Brain microvascular endothelial cell (primary cell): ENCODE measurements around the gene SSRP1.

ENCODE experiments used
- DNase-seq: peaks from one replicate; pipeline ENCODE4 v3.0.0-alpha.2; 2020
- H3K27ac ChIP-seq: fragments of 250-450 bp; sonication (Bioruptor Pico); 2 replicates; pipeline ENCODE4 v1.5.1; 2020; ENCODE audit warnings: mild to moderate bottlenecking, moderate library complexity
- H3K27me3 ChIP-seq: fragments of 250-450 bp; sonication (Bioruptor Pico); replicated peaks from 2 replicates; pipeline ENCODE4 v1.5.1; 2020; ENCODE audit warnings: mild to moderate bottlenecking
- H3K36me3 ChIP-seq: fragments of 250-450 bp; sonication (Bioruptor Pico); replicated peaks from 2 replicates; pipeline ENCODE4 v1.5.1; 2020; ENCODE audit warnings: mild to moderate bottlenecking
- H3K4me3 ChIP-seq: 2 replicates; pipeline ENCODE4 v1.5.1; 2011; ENCODE audit warnings: low read depth, mild to moderate bottlenecking, control low read depth, low read length, moderate library complexity
- CTCF ChIP-seq: IDR thresholded peaks from 2 replicates; pipeline ENCODE4 v1.5.1; 2011; ENCODE audit warnings: low read depth, mild to moderate bottlenecking, moderate library complexity, low read length, control low read depth, inconsistent platforms; ENCODE audit errors: missing control alignments
- in situ Hi-C: cut with HindIII; loops from 2 replicates; pipeline ENCODE4 v1.10.0; 2017; ENCODE audit warnings: low sequenced_read_pairs, low pct_ligation_motif_present

Gene SSRP1

GRCh38 chr11:57335343-57336110 lies at the start of gene SSRP1:
Gene SSRP1, minus strand, starts transcription at chr11:57335892. Its CDS starts 771 bp downstream, at chr11:57335121.
- Histone ChIP-seq H3K27me3 (peaks cover 3% of the 10 kb centered on the region), H3K27ac (peak within 1 kb of the TSS; percentile 71), H3K36me3 (peaks cover 26% of the 10 kb centered on the region), H3K4me3 (peak within 1 kb of the TSS; percentile 80)
- no peak for TF ChIP-seq CTCF
- peak; percentile 82 for DNase-seq
- in situ Hi-C loops: no loop called here

GRCh38 chr11:57380975-57381374 lies 45.3 kb upstream of the SSRP1 start, which contains the start of gene PRG3:
Gene PRG3, minus strand, starts transcription at chr11:57381150. Its CDS starts 442 bp downstream, at chr11:57380708.
- no peaks in the 10 kb centered on the region for H3K36me3 ChIP-seq
- H3K27me3 ChIP-seq: no peaks in the 10 kb centered on the region
- TF ChIP-seq CTCF: no peak
- no peak within 1 kb of the TSS for H3K27ac ChIP-seq
- in situ Hi-C loops: no loop called here
- no peak within 1 kb of the TSS for H3K4me3 ChIP-seq
- no peak for DNase-seq

DNA sequence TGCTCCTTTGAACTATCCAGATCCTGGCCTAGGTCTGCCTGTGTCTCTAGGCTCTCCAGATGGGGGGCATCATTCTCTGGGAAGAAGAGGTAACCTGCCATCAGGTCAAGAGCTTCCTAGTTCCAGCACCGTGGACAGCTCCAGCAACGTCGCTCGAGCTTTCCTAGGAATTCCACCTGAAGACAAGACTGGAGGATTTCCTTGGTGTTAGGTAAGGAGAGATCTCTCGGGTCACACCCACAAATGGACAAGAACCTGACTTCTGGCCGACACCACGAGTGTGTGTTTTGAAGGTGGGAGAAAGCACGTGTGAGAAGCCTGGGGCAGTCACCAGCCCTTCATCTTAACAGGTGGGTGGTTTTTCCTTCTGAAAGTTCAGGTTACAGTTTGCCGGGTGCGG lies 44.0 kb upstream of the SSRP1 start:
- Histone ChIP-seq H3K36me3 (no peaks in the 10 kb centered on the region), H3K27ac (no peak overlapping the region), H3K4me3 (no peak overlapping the region), H3K27me3 (no peaks in the 10 kb centered on the region)
- DNase-seq: no peak
- no peak for TF ChIP-seq CTCF
- in situ Hi-C loops: no loop called here

- Histone ChIP-seq H3K27ac (no peak overlapping the region), H3K27me3 (no peaks in the 10 kb centered on the region), H3K36me3 (no peaks in the 10 kb centered on the region), H3K4me3 (no peak overlapping the region)
- in situ Hi-C loops: no loop called here
- no peak for TF ChIP-seq CTCF
- no peak for DNase-seq
These were observed 42.5 kb upstream of the SSRP1 start for GRCh38 chr11:57378186-57378585.

- Histone ChIP-seq H3K36me3 (no peaks in the 10 kb centered on the region), H3K27ac (no peak overlapping the region), H3K4me3 (no peak overlapping the region), H3K27me3 (no peaks in the 10 kb centered on the region)
- no peak for TF ChIP-seq CTCF
- no peak for DNase-seq
- in situ Hi-C loops: no loop called here
These were observed 41.4 kb upstream of the SSRP1 start for GRCh38 chr11:57377107-57377506.
